Transverse colon (tissue), 3 donors: ENCODE results near the gene PLIN5.

ENCODE experiments used
- EP300 ChIP-seq: sonication (generic); formaldehyde crosslinking; IDR thresholded peaks from one replicate; pipeline ENCODE4 v1.6.1; 2017; ENCODE audit warnings: antibody characterized with exemption, low read depth
- POLR2A ChIP-seq: fragments of 450-650 bp; IDR thresholded peaks from one replicate; pipeline ENCODE4 v1.6.1; 2016; ENCODE audit warnings: antibody characterized with exemption, mild to moderate bottlenecking, moderate library complexity
- TF ChIP-seq, protein P1 (sequence below), 5 experiments: fragments of 200-600 bp in 3 of 5; fragments of 450-650 bp in 2 of 5; sonication (generic) in 3 of 5; IDR thresholded peaks; 1 replicate in 2 of 5; 2 replicates in 3 of 5; pipeline ENCODE4 v1.5.1; 2016 to 2017; ENCODE audit warnings: antibody characterized with exemption in 5 of 5, inconsistent platforms in 3 of 5, mild to moderate bottlenecking in 2 of 5, moderate library complexity in 1 of 5

DNA sequence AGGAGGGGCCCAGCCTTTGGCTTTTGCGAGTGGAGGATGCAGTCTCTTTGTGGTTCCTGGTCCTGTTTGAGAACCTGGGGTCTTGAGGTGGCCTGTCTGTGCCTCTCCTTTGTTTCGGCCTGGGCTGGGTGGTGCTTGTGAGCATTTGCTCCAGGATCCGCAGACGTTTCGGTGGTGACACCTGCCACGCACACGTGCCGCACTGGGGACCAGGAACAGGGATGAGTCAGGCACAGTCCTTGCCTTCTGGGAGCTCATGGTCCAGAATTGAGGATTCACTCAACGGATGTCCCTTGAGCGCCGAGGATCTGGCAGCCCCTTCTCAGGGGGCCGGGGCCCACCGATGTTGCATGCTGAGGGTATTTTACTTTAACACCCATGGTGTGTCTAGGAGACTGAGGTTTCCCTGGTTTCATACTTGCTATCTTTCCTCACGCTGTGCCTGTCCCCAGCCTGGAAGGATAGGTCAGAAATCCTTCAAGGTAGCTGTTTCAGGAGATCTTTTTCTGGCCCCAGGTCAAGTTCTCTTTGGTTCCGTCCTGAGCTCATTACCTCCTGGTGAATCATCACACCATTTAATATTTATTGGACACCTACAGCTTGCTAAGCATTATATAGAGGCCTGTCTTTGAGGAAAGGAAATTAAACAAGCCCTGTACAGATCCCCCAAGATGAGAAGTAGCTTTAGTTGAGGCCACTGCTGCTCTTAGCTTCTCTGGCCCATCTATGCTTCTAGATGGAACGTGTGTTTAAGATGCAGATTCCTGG lies 57.8 kb downstream of the PLIN5 start:
- TF ChIP-seq, protein P1, sequence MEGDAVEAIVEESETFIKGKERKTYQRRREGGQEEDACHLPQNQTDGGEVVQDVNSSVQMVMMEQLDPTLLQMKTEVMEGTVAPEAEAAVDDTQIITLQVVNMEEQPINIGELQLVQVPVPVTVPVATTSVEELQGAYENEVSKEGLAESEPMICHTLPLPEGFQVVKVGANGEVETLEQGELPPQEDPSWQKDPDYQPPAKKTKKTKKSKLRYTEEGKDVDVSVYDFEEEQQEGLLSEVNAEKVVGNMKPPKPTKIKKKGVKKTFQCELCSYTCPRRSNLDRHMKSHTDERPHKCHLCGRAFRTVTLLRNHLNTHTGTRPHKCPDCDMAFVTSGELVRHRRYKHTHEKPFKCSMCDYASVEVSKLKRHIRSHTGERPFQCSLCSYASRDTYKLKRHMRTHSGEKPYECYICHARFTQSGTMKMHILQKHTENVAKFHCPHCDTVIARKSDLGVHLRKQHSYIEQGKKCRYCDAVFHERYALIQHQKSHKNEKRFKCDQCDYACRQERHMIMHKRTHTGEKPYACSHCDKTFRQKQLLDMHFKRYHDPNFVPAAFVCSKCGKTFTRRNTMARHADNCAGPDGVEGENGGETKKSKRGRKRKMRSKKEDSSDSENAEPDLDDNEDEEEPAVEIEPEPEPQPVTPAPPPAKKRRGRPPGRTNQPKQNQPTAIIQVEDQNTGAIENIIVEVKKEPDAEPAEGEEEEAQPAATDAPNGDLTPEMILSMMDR (IDR thresholded peaks at IDR 0.05) = no peak
- TF ChIP-seq EP300 = no peak
- TF ChIP-seq POLR2A = no peak
